GM12878 (cell line): ENCODE measurements around the gene EDC3. TPM values are rescaled to one million over a fixed set of nuclear protein-coding genes. Genes with fewer than 3 reads are reported as not detected.

Experiments used
- BACH1 ChIP-seq: fragments of 450-650 bp; IDR thresholded peaks from 2 replicates; pipeline ENCODE4 v1.6.1; 2017; ENCODE audit warnings: mild to moderate bottlenecking, borderline replicate concordance
- CEBPZ ChIP-seq: fragments of 150-350 bp; IDR thresholded peaks from 2 replicates; pipeline ENCODE4 v1.6.1; 2016; ENCODE audit warnings: low read depth, low read length
- CHD4 ChIP-seq: fragments of 200-600 bp; sonication (generic); IDR thresholded peaks from 2 replicates; pipeline ENCODE4 v1.6.1; 2016; ENCODE audit warnings: mild to moderate bottlenecking
- CREM ChIP-seq: IDR thresholded peaks from 2 replicates; pipeline ENCODE4 v1.6.1; 2014; ENCODE audit warnings: antibody characterized with exemption, low read depth
- DPF2 ChIP-seq: fragments of 450-650 bp; IDR thresholded peaks from 2 replicates; pipeline ENCODE4 v1.6.1; 2017; ENCODE audit warnings: mild to moderate bottlenecking
- KLF5 ChIP-seq: fragments of 450-650 bp; IDR thresholded peaks from 2 replicates; pipeline ENCODE4 v1.6.1; 2014; ENCODE audit warnings: mild to moderate bottlenecking; ENCODE audit not compliant: partially characterized antibody
- NFYA ChIP-seq: IDR thresholded peaks from 2 replicates; pipeline ENCODE4 v1.6.1; 2011; ENCODE audit warnings: low read depth, mild to moderate bottlenecking, low read length, improper control_type of control experiment, borderline replicate concordance
- SIN3A ChIP-seq: IDR thresholded peaks from 2 replicates; pipeline ENCODE4 v1.6.1; 2012; ENCODE audit warnings: low read depth, low read length, improper control_type of control experiment
- SIX5 ChIP-seq: IDR thresholded peaks from 2 replicates; pipeline ENCODE4 v1.6.1; 2011; ENCODE audit warnings: mild to moderate bottlenecking, low read depth, low read length, moderate library complexity; ENCODE audit not compliant: severe bottlenecking
- SUPT20H ChIP-seq: IDR thresholded peaks from 2 replicates; pipeline ENCODE4 v1.6.1; 2011; ENCODE audit warnings: low read depth, mild to moderate bottlenecking, low read length, moderate library complexity, borderline replicate concordance; ENCODE audit not compliant: control insufficient read depth
- TCF3 ChIP-seq: IDR thresholded peaks from 2 replicates; pipeline ENCODE4 v1.6.1; 2012; ENCODE audit warnings: low read depth, mild to moderate bottlenecking, low read length, borderline replicate concordance; ENCODE audit not compliant: insufficient read depth
- polyA plus RNA-seq, 11 experiments: library from polyadenylated mRNA; depleted of rRNA in 4 of 11; unstranded in 6 of 11; stranded (reverse) in 5 of 11; fragments of >200 nt; fragmentation: Nextera tagmentation in 4 of 11; fragmentation: Illumina TruSeq in 1 of 11; extraction: Ambion mirVana in 4 of 11; extraction: Trizol in 1 of 11; gene quantifications; 1 replicate in 1 of 11; 2 replicates in 10 of 11; pipeline versions ENCODE4 v1.2.1 to v1.2.3, GENCODE V29; 2011 to 2016; ENCODE audit warnings: inconsistent platforms in 2 of 11, missing spikeins in 2 of 11, low read depth in 1 of 11
- total RNA-seq, 4 experiments: library from RNA; depleted of rRNA in 3 of 4; stranded (reverse); fragments of >200 nt in 3 of 4; fragmentation: Illumina TruSeq in 1 of 4; extraction: Trizol in 1 of 4; gene quantifications; 2 replicates each; pipeline versions ENCODE4 v1.2.1 to v1.2.3, GENCODE V29; 2013 to 2021
- TF ChIP-seq, protein P1 (sequence below): fragments of 450-650 bp; formaldehyde crosslinking; IDR thresholded peaks from 2 replicates; pipeline ENCODE4 v1.5.0; 2022; ENCODE audit warnings: mild to moderate bottlenecking, missing genetic modification characterization

EDC3 gene
- total and polyA plus RNA-seq, 10 of the 15 experiments (the other 5 are each of a cell fraction or from before 2014, with no cell fraction given): 11.8 to 48.4 (median 35.3) TPM

GRCh38 chr15:74712311-74712710 lies 16.5 kb upstream of the EDC3 start (continued):
- TF ChIP-seq SIX5: no peak
- TF ChIP-seq BACH1: no peak
- no peak for TF ChIP-seq KLF5
- no peak for TF ChIP-seq DPF2
- TF ChIP-seq SUPT20H: no peak
- TF ChIP-seq TCF3: no peak
- TF ChIP-seq CEBPZ: no peak
- TF ChIP-seq, protein P1, sequence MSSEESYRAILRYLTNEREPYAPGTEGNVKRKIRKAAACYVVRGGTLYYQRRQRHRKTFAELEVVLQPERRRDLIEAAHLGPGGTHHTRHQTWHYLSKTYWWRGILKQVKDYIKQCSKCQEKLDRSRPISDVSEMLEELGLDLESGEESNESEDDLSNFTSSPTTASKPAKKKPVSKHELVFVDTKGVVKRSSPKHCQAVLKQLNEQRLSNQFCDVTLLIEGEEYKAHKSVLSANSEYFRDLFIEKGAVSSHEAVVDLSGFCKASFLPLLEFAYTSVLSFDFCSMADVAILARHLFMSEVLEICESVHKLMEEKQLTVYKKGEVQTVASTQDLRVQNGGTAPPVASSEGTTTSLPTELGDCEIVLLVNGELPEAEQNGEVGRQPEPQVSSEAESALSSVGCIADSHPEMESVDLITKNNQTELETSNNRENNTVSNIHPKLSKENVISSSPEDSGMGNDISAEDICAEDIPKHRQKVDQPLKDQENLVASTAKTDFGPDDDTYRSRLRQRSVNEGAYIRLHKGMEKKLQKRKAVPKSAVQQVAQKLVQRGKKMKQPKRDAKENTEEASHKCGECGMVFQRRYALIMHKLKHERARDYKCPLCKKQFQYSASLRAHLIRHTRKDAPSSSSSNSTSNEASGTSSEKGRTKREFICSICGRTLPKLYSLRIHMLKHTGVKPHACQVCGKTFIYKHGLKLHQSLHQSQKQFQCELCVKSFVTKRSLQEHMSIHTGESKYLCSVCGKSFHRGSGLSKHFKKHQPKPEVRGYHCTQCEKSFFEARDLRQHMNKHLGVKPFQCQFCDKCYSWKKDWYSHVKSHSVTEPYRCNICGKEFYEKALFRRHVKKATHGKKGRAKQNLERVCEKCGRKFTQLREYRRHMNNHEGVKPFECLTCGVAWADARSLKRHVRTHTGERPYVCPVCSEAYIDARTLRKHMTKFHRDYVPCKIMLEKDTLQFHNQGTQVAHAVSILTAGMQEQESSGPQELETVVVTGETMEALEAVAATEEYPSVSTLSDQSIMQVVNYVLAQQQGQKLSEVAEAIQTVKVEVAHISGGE (CRISPR knock-in tag): no peak
- TF ChIP-seq CREM: no peak
- TF ChIP-seq NFYA: no peak
- no peak for TF ChIP-seq SIN3A
- TF ChIP-seq CHD4: no peak
